ENCODE measurements around the gene SMIM41. TPM values are rescaled to one million over a fixed set of nuclear protein-coding genes. Genes with fewer than 3 reads are reported as not detected.

SMIM41 gene
- total RNA-seq, 1 experiment from 2014 or later, result not detected

GRCh38 chr12:52151837-52152783 is 72.6 kb downstream of the SMIM41 start:
- Histone ChIP-seq H3K36me3 (ENCODE audit: control insufficient read depth, insufficient read depth, low read length) (no peaks in the 10 kb centered on the region), H3K9me3 (ENCODE audit: control insufficient read depth, insufficient read depth, low read depth, low read length) (no peaks in the 10 kb centered on the region), H3K27ac (ENCODE audit: low read length) (peak overlapping the region; percentile 97), H3K4me1 (ENCODE audit: control insufficient read depth, insufficient read depth, low read length) (peaks cover 54% of the 10 kb centered on the region), H3K4me3 (ENCODE audit: low read depth in 2 of 2, low read length in 2 of 2) (peak overlapping the region; percentile 37 to 38; a peak in 3 of 4 replicates), H3K27me3 (ENCODE audit: control insufficient read depth, insufficient read depth, low read length) (no peaks in the 10 kb centered on the region)
- DNase-seq (ENCODE audit: low read depth, low spot score) (no peak), ATAC-seq (peak; percentile 59)
- ChIA-PET POLR2A (no interaction called here), CTCF (interaction anchor here (0.7 kb wide), 1 partner anchor 704 kb away, joined by 7 read pairs; no protein-coding TSS in a partner anchor)
- intact Hi-C loops (cut with micrococcal nuclease; ENCODE audit: unreplicated experiment), result loop anchor here (10.0 kb wide), 1 partner anchor 223 kb away; no protein-coding TSS in a partner anchor
- in situ Hi-C loops (cut with HindIII; ENCODE audit: low pct_unique_long_range_greater_than_20kb, low sequenced_read_pairs), result no loop called here
- peak; percentile 98 for TF ChIP-seq CTCF (IDR thresholded peaks at IDR 0.05)
- TF ChIP-seq SIN3A (IDR thresholded peaks at IDR 0.05; ENCODE audit: borderline replicate concordance, insufficient read depth, low read depth, low read length), result no peak
- 0 out of 2 replicates have a peak, but pooled peaks have one; percentile 22 for TF ChIP-seq POLR2AphosphoS5 (IDR thresholded peaks at IDR 0.05; ENCODE audit: low read depth, low read length)
- TF ChIP-seq TCF7L2 (IDR thresholded peaks at IDR 0.05; ENCODE audit: low read depth, low read length), result no peak
- 0 out of 4 replicates have a peak, but pooled peaks of 1 of the 2 experiments have one; percentile 10 for TF ChIP-seq REST (IDR thresholded peaks at IDR 0.05; ENCODE audit: insufficient read depth in 1 of 2, low read depth in 2 of 2, low read length in 1 of 2)
- BruUV-seq (replicated peaks), result no TSS peak

GRCh38 chr12:52152905-52153317 is 73.4 kb downstream of the SMIM41 start:
- intact Hi-C loops (cut with micrococcal nuclease; ENCODE audit: unreplicated experiment), result loop anchor here (10.0 kb wide), 1 partner anchor 222 kb away; no protein-coding TSS in a partner anchor
- TF ChIP-seq SIN3A (IDR thresholded peaks at IDR 0.05; ENCODE audit: borderline replicate concordance, insufficient read depth, low read depth, low read length) (no peak), POLR2AphosphoS5 (IDR thresholded peaks at IDR 0.05; ENCODE audit: low read depth, low read length) (no peak), TCF7L2 (IDR thresholded peaks at IDR 0.05; ENCODE audit: low read depth, low read length) (no peak), CTCF (IDR thresholded peaks at IDR 0.05) (no peak), REST (IDR thresholded peaks at IDR 0.05; ENCODE audit: insufficient read depth in 1 of 2, low read depth in 2 of 2, low read length in 1 of 2) (no peak)
- POLR2A ChIA-PET, result no interaction called here
- CTCF ChIA-PET, result interaction anchor here (0.7 kb wide), 1 partner anchor 704 kb away, joined by 7 read pairs; no protein-coding TSS in a partner anchor
- H3K27ac ChIP-seq (ENCODE audit: low read length), result peak overlapping the region; percentile 57
- no peak overlapping the region for H3K4me3 ChIP-seq (ENCODE audit: low read depth in 2 of 2, low read length in 2 of 2)
- H3K4me1 ChIP-seq (ENCODE audit: control insufficient read depth, insufficient read depth, low read length), result peaks cover 47% of the 10 kb centered on the region
- H3K27me3 ChIP-seq (ENCODE audit: control insufficient read depth, insufficient read depth, low read length), result no peaks in the 10 kb centered on the region
- no TSS peak for BruUV-seq (replicated peaks)
- no peaks in the 10 kb centered on the region for H3K36me3 ChIP-seq (ENCODE audit: control insufficient read depth, insufficient read depth, low read length)
- H3K9me3 ChIP-seq (ENCODE audit: control insufficient read depth, insufficient read depth, low read depth, low read length), result no peaks in the 10 kb centered on the region
- in situ Hi-C loops (cut with HindIII; ENCODE audit: low pct_unique_long_range_greater_than_20kb, low sequenced_read_pairs), result no loop called here
- ATAC-seq, result no peak
- no peak for DNase-seq (ENCODE audit: low read depth, low spot score)

Measured in Panc1 (cell line).